SK-N-SH (cell line): ENCODE data around the gene LSP1. TPM values are rescaled to one million over a fixed set of nuclear protein-coding genes. Genes with fewer than 3 reads are reported as not detected.
A peak's percentile ranks its signal among the peaks of the same experiment; 100 is the strongest.

ENCODE experiments used
- CTCF ChIA-PET: fragments of 300-600, 350-600 bp; formaldehyde crosslinking; extraction: SDS; loops from one replicate; lab custom pipeline; 2021; lab: Yijun Ruan, JAX
- POLR2A ChIA-PET: fragments of 350-600 bp; sonication (Branson Sonifier 250); formaldehyde crosslinking; extraction: SDS; loops from one replicate; lab custom pipeline; 2020; ENCODE audit warnings: antibody characterized with exemption, inconsistent platforms; lab: Yijun Ruan, JAX
- DNase-seq: peaks from one replicate; pipeline ENCODE4 v3.0.0; 2012
- H2AFZ ChIP-seq: fragments of 200-600 bp; sonication (generic); 2 replicates; pipeline ENCODE4 v1.8.1; 2016; ENCODE audit warnings: antibody characterized with exemption, mild to moderate bottlenecking, low read depth
- H3F3A ChIP-seq: fragments of 200-600 bp; sonication (generic); replicated peaks from 2 replicates; pipeline ENCODE3; 2016; ENCODE audit warnings: antibody characterized with exemption, mild to moderate bottlenecking; ENCODE audit not compliant: insufficient read depth
- H3K27ac ChIP-seq, 2 experiments: fragments of 200-500 bp in 1 of 2; fragments of 200-600 bp in 1 of 2; sonication (Bioruptor generic) in 1 of 2; sonication (generic), shearing (Covaris generic) in 1 of 2; 2 replicates each; pipeline versions ENCODE4 v1.5.1 to v1.6.1; 2014 to 2016; ENCODE audit warnings: low read depth in 2 of 2, inconsistent platforms in 1 of 2, low read length in 1 of 2, mild to moderate bottlenecking in 1 of 2, mixed read lengths in 1 of 2
- H3K27me3 ChIP-seq: fragments of 200-600 bp; sonication (generic), shearing (Covaris generic); 2 replicates; pipeline ENCODE4 v1.6.1; 2016; ENCODE audit warnings: mixed run types; ENCODE audit not compliant: insufficient read depth
- H3K36me3 ChIP-seq, 2 experiments: fragments of 200-500 bp in 1 of 2; fragments of 200-600 bp in 1 of 2; sonication (Bioruptor generic) in 1 of 2; sonication (generic) in 1 of 2; replicated peaks in 1 of 2; 2 replicates each; pipeline versions ENCODE3 to v1.5.1; 2014 to 2016; ENCODE audit warnings: low read length in 1 of 2, mild to moderate bottlenecking in 1 of 2; ENCODE audit not compliant: insufficient read depth in 2 of 2, control insufficient read depth in 1 of 2
- H3K4me1 ChIP-seq, 2 experiments: fragments of 200-500 bp in 1 of 2; fragments of 200-600 bp in 1 of 2; sonication (Bioruptor generic) in 1 of 2; sonication (generic), shearing (Covaris generic) in 1 of 2; 2 replicates each; pipeline versions ENCODE4 v1.5.1 to v1.6.1; 2014 to 2016; ENCODE audit warnings: low read depth in 1 of 2, low read length in 1 of 2, mixed run types in 1 of 2; ENCODE audit not compliant: insufficient read depth in 2 of 2, control insufficient read depth in 1 of 2
- H3K4me2 ChIP-seq: fragments of 200-600 bp; sonication (generic), shearing (Covaris generic); 2 replicates; pipeline ENCODE4 v1.6.1; 2017; ENCODE audit warnings: mixed run types
- H3K4me3 ChIP-seq, 2 experiments: fragments of 200-500 bp in 1 of 2; fragments of 200-600 bp in 1 of 2; sonication (Bioruptor generic) in 1 of 2; sonication (generic), shearing (Covaris generic) in 1 of 2; 2 replicates each; pipeline versions ENCODE4 v1.5.1 to v1.8.1; 2014 to 2016; ENCODE audit warnings: low read depth in 2 of 2, inconsistent platforms in 1 of 2, low read length in 1 of 2, mild to moderate bottlenecking in 1 of 2, mixed read lengths in 1 of 2, moderate library complexity in 1 of 2
- H3K79me2 ChIP-seq: fragments of 200-600 bp; sonication (generic); 2 replicates; pipeline ENCODE4 v1.8.1; 2017; ENCODE audit warnings: mild to moderate bottlenecking; ENCODE audit not compliant: insufficient read depth
- H3K9ac ChIP-seq: fragments of 200-600 bp; sonication (generic); 2 replicates; pipeline ENCODE4 v1.6.1; 2017; ENCODE audit warnings: mixed run types
- H3K9me2 ChIP-seq: fragments of 200-600 bp; sonication (generic); 2 replicates; pipeline ENCODE4 v1.6.1; 2017; ENCODE audit warnings: mixed run types
- H3K9me3 ChIP-seq: fragments of 200-600 bp; sonication (generic); 2 replicates; pipeline ENCODE4 v1.6.1; 2017; ENCODE audit warnings: mixed run types, mild to moderate bottlenecking, moderate library complexity
- H4K20me1 ChIP-seq: fragments of 200-600 bp; sonication (generic); 2 replicates; pipeline ENCODE4 v1.6.1; 2017; ENCODE audit warnings: mild to moderate bottlenecking, mixed run types; ENCODE audit not compliant: insufficient read depth
- CHD2 ChIP-seq: fragments of 150-350 bp; IDR thresholded peaks from 2 replicates; pipeline ENCODE4 v1.6.1; 2018; ENCODE audit warnings: low read length; ENCODE audit not compliant: partially characterized antibody
- ELF1 ChIP-seq: IDR thresholded peaks from 2 replicates; pipeline ENCODE4 v1.4.0; 2012
- EP300 ChIP-seq, 2 experiments: IDR thresholded peaks; 2 replicates each; pipeline versions ENCODE4 v1.4.0 to v1.6.1; 2012; ENCODE audit warnings: borderline replicate concordance in 1 of 2, low read depth in 1 of 2, low read length in 1 of 2
- FOXJ3 ChIP-seq: sonication (generic); formaldehyde crosslinking; IDR thresholded peaks from 2 replicates; pipeline ENCODE4 v1.5.1; 2020; ENCODE audit warnings: mild to moderate bottlenecking, missing genetic modification reagents
- GATA2 ChIP-seq: sonication (generic); formaldehyde crosslinking; IDR thresholded peaks from 2 replicates; pipeline ENCODE4 v1.5.0; 2020; ENCODE audit warnings: mild to moderate bottlenecking, missing genetic modification reagents
- JUND ChIP-seq: IDR thresholded peaks from 2 replicates; pipeline ENCODE4 v1.4.0; 2012
- MAX ChIP-seq: IDR thresholded peaks from 2 replicates; pipeline ENCODE4 v1.4.0; 2012; ENCODE audit warnings: low read depth
- MXI1 ChIP-seq: IDR thresholded peaks from 2 replicates; pipeline ENCODE4 v1.6.1; 2012; ENCODE audit warnings: mild to moderate bottlenecking, low read depth, low read length, improper control_type of control experiment
- NFIC ChIP-seq: IDR thresholded peaks from 2 replicates; pipeline ENCODE4 v1.4.0; 2012; ENCODE audit warnings: borderline replicate concordance
- RCOR1 ChIP-seq: fragments of 150-350 bp; IDR thresholded peaks from 2 replicates; pipeline ENCODE4 v1.6.1; 2017; ENCODE audit warnings: antibody characterized with exemption, low read length
- TAF1 ChIP-seq: IDR thresholded peaks from 2 replicates; pipeline ENCODE4 v1.6.1; 2012; ENCODE audit warnings: low read depth, mild to moderate bottlenecking, low read length, moderate library complexity, borderline replicate concordance
- TCF12 ChIP-seq: IDR thresholded peaks from 2 replicates; pipeline ENCODE4 v1.4.0; 2012
- TEAD4 ChIP-seq: IDR thresholded peaks from 2 replicates; pipeline ENCODE4 v1.4.0; 2012; ENCODE audit warnings: mild to moderate bottlenecking, borderline replicate concordance; ENCODE audit not compliant: insufficient read depth
- WGBS: methylation state at CpG from one replicate; pipeline ENCODE4 v1.1.6; 2017; ENCODE audit warnings: low lambda C conversion rate; 5-methylcytosine and 5-hydroxymethylcytosine counted together
- polyA plus RNA-seq, 3 experiments: library from polyadenylated mRNA; depleted of rRNA; stranded (reverse); fragments of >200 nt; gene quantifications; 2 replicates each; pipeline ENCODE4 v1.2.3, GENCODE V29; 2012
- TF ChIP-seq, protein P1 (sequence below): fragments of 150-350 bp; IDR thresholded peaks from 2 replicates; pipeline ENCODE4 v1.6.1; 2016; ENCODE audit warnings: mild to moderate bottlenecking, low read depth, low read length
- TF ChIP-seq, protein P2 (sequence below): IDR thresholded peaks from 2 replicates; pipeline ENCODE4; 2012
- TF ChIP-seq, protein P3 (sequence below): IDR thresholded peaks from 2 replicates; pipeline ENCODE4 v1.4.0; 2012; ENCODE audit warnings: low read depth, borderline replicate concordance

Gene LSP1
- polyA plus RNA-seq, 1 of the 3 experiments (the other 2 are of a cell fraction): 0.38 TPM

DNA sequence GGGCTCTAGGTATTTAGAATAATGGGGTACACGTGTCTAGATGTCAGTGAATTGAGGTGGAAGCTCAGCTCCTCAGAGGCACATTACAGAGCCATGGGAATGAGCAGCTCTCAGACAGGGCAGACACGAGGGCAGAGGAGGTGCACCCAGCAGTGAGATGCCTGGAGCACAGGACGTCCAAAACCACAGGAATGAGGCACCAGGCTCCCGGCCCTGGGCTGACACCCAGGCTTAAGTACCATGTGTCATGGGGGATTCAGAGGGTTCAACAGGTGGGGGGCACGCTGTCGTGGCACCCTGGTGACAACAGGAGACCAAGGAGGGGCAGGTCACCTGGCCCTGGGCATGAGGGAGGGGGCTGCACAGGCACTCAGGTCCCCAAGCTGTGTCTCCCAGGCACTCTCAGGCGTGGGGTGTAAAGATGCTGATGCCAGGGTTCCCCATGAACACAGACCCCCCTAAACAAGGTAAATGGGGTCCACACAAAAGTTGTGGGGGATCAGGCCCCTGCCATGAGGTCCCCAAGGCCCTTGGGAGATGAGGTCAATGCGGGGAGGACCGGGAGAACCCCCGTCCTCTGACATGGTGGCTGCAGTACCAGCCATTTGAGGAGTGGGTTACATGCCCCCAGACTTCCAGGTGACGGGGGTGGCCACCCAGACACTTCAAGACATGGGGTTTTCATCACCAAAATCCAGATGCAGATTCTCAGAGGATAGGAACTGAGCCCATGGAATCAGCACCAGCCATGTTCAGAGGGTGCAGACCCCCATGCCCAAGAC is 23.7 kb upstream of the LSP1 start:
- Histone ChIP-seq H3K4me1 (peaks cover 13 to 72% of the 10 kb centered on the region in 2 experiments; a peak in 3 of 4 replicates), H3K4me3 (no peak overlapping the region), H3K4me2 (peak overlapping the region; percentile 41; the same call in 1 of the 2 replicates), H3K9ac (no peak overlapping the region), H3K27me3 (no peaks in the 10 kb centered on the region), H3K27ac (no peak overlapping the region; a peak in 1 of 4 replicates), H4K20me1 (no peaks in the 10 kb centered on the region), H3K9me3 (no peaks in the 10 kb centered on the region), H2AFZ (no peak overlapping the region), H3K79me2 (no peaks in the 10 kb centered on the region), H3K9me2 (no peaks in the 10 kb centered on the region), H3F3A (peaks cover 3% of the 10 kb centered on the region), H3K36me3 (no peaks in the 10 kb centered on the region)
- ChIA-PET POLR2A (no interaction called here), CTCF (interaction anchor here (1.1 to 20.8 kb wide), 7 partner anchors 11 to 321 kb away, joined by 4 to 585 read pairs (median 148); partner anchors contain the start of gene IGF2)
- TF ChIP-seq TCF12 (0 out of 2 replicates have a peak, but pooled peaks have one; percentile 32), MAX (0 out of 2 replicates have a peak, but pooled peaks have one; percentile 52), TEAD4 (no peak), NFIC (peak; percentile 31; the same call in 1 of the 2 replicates), MXI1 (0 out of 2 replicates have a peak, but pooled peaks have one; percentile 19)
- DNase-seq: no peak
- 48% methylated on average over 8 of the region's 11 CpGs for WGBS

- Histone ChIP-seq H3K4me1 (peaks cover 13 to 79% of the 10 kb centered on the region in 2 experiments; a peak in 3 of 4 replicates), H3K4me2 (no peak overlapping the region), H3K79me2 (no peaks in the 10 kb centered on the region), H3K27ac (peak overlapping the region in 1 of 2 experiments; percentile 28; a peak in 1 of 4 replicates), H3K4me3 (no peak overlapping the region), H3K27me3 (no peaks in the 10 kb centered on the region), H3K9ac (no peak overlapping the region)
- 66% methylated on average over 2 of the region's 6 CpGs for WGBS
- TF ChIP-seq MAX (no peak), EP300 (IDR thresholded peaks at IDR 0.05; ENCODE audit: borderline replicate concordance in 1 of 2, low read depth in 1 of 2, low read length in 1 of 2) (no peak), CHD2 (no peak), GATA2 (no peak), ELF1 (no peak), RCOR1 (no peak), MXI1 (no peak), FOXJ3 (CRISPR knock-in tag) (no peak), JUND (no peak), TCF12 (no peak), TAF1 (no peak)
- TF ChIP-seq, protein P1, sequence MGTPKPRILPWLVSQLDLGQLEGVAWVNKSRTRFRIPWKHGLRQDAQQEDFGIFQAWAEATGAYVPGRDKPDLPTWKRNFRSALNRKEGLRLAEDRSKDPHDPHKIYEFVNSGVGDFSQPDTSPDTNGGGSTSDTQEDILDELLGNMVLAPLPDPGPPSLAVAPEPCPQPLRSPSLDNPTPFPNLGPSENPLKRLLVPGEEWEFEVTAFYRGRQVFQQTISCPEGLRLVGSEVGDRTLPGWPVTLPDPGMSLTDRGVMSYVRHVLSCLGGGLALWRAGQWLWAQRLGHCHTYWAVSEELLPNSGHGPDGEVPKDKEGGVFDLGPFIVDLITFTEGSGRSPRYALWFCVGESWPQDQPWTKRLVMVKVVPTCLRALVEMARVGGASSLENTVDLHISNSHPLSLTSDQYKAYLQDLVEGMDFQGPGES: no peak
- TF ChIP-seq, protein P2, sequence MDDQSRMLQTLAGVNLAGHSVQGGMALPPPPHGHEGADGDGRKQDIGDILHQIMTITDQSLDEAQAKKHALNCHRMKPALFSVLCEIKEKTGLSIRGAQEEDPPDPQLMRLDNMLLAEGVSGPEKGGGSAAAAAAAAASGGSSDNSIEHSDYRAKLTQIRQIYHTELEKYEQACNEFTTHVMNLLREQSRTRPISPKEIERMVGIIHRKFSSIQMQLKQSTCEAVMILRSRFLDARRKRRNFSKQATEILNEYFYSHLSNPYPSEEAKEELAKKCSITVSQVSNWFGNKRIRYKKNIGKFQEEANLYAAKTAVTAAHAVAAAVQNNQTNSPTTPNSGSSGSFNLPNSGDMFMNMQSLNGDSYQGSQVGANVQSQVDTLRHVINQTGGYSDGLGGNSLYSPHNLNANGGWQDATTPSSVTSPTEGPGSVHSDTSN: no peak
- TF ChIP-seq, protein P3, sequence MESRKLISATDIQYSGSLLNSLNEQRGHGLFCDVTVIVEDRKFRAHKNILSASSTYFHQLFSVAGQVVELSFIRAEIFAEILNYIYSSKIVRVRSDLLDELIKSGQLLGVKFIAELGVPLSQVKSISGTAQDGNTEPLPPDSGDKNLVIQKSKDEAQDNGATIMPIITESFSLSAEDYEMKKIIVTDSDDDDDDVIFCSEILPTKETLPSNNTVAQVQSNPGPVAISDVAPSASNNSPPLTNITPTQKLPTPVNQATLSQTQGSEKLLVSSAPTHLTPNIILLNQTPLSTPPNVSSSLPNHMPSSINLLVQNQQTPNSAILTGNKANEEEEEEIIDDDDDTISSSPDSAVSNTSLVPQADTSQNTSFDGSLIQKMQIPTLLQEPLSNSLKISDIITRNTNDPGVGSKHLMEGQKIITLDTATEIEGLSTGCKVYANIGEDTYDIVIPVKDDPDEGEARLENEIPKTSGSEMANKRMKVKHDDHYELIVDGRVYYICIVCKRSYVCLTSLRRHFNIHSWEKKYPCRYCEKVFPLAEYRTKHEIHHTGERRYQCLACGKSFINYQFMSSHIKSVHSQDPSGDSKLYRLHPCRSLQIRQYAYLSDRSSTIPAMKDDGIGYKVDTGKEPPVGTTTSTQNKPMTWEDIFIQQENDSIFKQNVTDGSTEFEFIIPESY: no peak
- TF ChIP-seq, all 33 proteins: peak for 0
- H3K36me3 ChIP-seq: no peaks in the 10 kb centered on the region
- peaks cover 3% of the 10 kb centered on the region for H3F3A ChIP-seq
- H3K9me2 ChIP-seq: no peaks in the 10 kb centered on the region
- POLR2A ChIA-PET: interaction anchor here (0.6 kb wide), 1 partner anchor 337 kb away, joined by 4 read pairs; no protein-coding TSS in a partner anchor
- CTCF ChIA-PET: interaction anchor here (1.1 to 20.8 kb wide), 9 partner anchors 17 to 320 kb away, joined by 4 to 585 read pairs (median 48); partner anchors contain the start of gene IGF2
- DNase-seq: no peak
- H3K9me3 ChIP-seq: no peaks in the 10 kb centered on the region
- no peak overlapping the region for H2AFZ ChIP-seq
- H4K20me1 ChIP-seq: no peaks in the 10 kb centered on the region
Observed at GRCh38 chr11:1830004-1830321, 22.9 kb upstream of the LSP1 start.
